Activated T-helper 17 cell treated with anti-CD3 and anti-CD28 coated beads, Interleukin-2, amount 50 U/mL, for 72 hours (primary cell): ENCODE measurements around the gene NRARP. TPM values are rescaled to one million over a fixed set of nuclear protein-coding genes. Genes with fewer than 3 reads are reported as not detected.
"Not testable (repeated sequence)": the region's sequence is repeated elsewhere in the genome, so short reads cannot be mapped to it uniquely, and the experiment has no call there.

Experiments used
- ATAC-seq: fragments of 150-1000 bp; cut with Tn5 transposase; replicated peaks from 2 replicates; pipeline ENCODE4 v1.10.0; 2021; ENCODE audit warnings: mild to moderate bottlenecking, moderate library complexity
- H3K27ac Mint-ChIP-seq: one replicate; pipeline ENCODE4 v1.8.0; 2022; ENCODE audit warnings: mixed read lengths
- H3K27me3 Mint-ChIP-seq: one replicate; pipeline ENCODE4 v1.8.0; 2022; ENCODE audit warnings: mixed read lengths
- H3K36me3 Mint-ChIP-seq: one replicate; pipeline ENCODE4 v1.8.0; 2022; ENCODE audit warnings: low read depth, mild to moderate bottlenecking, mixed read lengths
- H3K4me1 Mint-ChIP-seq: one replicate; pipeline ENCODE4 v1.8.0; 2022; ENCODE audit warnings: mixed read lengths
- H3K4me3 Mint-ChIP-seq: one replicate; pipeline ENCODE4 v1.8.0; 2022; ENCODE audit warnings: mild to moderate bottlenecking, mixed read lengths
- H3K9me3 Mint-ChIP-seq: one replicate; pipeline ENCODE4 v1.8.0; 2022; ENCODE audit warnings: mixed read lengths
- total RNA-seq, 2 donors: library from RNA; stranded (reverse); gene quantifications; one replicate each; pipeline ENCODE4 v1.2.3, GENCODE V29; 2022

NRARP gene
- under 1 TPM; 0.66 to 0.86 TPM for total RNA-seq

- Mint-ChIP-seq H3K4me1 (no peaks in the 10 kb centered on the region), H3K27ac (no peak within 1 kb of the TSS), H3K9me3 (no peaks in the 10 kb centered on the region), H3K4me3 (peak within 1 kb of the TSS; percentile 68), H3K36me3 (no peaks in the 10 kb centered on the region), H3K27me3 (peaks cover 6% of the 10 kb centered on the region)
- peak; percentile 81 for ATAC-seq
These were observed at the start of gene NRARP for GRCh38 chr9:137302118-137302448. NRARP (minus strand) TSS chr9:137302271; CDS start chr9:137301928, 343 bp downstream.

DNA sequence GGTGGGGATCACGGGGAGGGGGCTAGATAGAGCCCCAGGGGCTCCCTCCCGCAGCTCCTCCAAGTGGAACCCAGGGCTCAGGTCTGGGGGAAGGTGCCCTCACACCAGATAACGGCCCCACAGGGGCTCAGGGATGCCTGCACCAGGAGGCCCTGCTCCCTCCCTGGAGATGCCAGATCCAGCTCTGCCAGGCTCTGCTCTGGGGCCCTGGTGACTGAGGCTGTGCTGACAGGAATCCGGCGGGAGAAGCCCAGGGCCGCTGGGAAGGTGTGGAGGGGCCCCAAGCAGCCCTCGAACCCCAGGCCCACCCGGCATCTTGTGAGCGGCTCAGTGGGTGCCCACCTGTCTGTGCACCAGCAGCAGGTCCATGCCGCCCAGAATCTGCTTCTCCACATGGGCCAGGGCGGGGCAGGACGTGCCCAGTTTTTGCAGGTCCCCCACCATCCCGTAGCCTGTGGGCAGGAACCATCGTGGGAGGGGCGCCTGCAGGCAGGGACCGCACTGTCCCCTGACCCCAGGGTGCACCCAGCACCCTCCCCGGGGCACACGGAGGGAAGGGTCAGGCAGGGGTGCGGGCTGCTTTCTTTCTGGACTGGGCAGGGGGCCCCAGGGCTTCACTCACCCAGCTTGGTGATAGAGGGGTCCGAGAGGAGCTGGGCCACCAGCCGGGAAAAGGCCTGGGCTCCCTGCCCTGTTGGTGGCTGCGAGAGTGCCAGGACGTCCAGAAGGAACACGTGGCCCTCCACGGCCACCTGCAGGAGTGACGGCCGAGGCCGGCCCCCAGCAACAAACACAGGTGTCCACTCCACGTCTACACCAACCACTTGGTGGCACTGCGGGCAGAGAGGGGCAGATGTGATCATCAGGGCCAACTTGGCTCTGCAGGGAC is 48.9 kb upstream of the NRARP start:
- H3K27me3 Mint-ChIP-seq = no peaks in the 10 kb centered on the region
- no peaks in the 10 kb centered on the region for H3K4me1 Mint-ChIP-seq
- no peaks in the 10 kb centered on the region for H3K36me3 Mint-ChIP-seq
- no peak overlapping the region for H3K27ac Mint-ChIP-seq
- no peaks in the 10 kb centered on the region for H3K9me3 Mint-ChIP-seq
- ATAC-seq = no peak
- no peak overlapping the region for H3K4me3 Mint-ChIP-seq

- Mint-ChIP-seq H3K4me1 (no peaks in the 10 kb centered on the region), H3K9me3 (no peaks in the 10 kb centered on the region), H3K27ac (no peak overlapping the region), H3K27me3 (no peaks in the 10 kb centered on the region), H3K4me3 (no peak overlapping the region), H3K36me3 (no peaks in the 10 kb centered on the region)
- no peak for ATAC-seq
These were observed 47.5 kb upstream of the NRARP start for GRCh38 chr9:137349471-137350033.

DNA sequence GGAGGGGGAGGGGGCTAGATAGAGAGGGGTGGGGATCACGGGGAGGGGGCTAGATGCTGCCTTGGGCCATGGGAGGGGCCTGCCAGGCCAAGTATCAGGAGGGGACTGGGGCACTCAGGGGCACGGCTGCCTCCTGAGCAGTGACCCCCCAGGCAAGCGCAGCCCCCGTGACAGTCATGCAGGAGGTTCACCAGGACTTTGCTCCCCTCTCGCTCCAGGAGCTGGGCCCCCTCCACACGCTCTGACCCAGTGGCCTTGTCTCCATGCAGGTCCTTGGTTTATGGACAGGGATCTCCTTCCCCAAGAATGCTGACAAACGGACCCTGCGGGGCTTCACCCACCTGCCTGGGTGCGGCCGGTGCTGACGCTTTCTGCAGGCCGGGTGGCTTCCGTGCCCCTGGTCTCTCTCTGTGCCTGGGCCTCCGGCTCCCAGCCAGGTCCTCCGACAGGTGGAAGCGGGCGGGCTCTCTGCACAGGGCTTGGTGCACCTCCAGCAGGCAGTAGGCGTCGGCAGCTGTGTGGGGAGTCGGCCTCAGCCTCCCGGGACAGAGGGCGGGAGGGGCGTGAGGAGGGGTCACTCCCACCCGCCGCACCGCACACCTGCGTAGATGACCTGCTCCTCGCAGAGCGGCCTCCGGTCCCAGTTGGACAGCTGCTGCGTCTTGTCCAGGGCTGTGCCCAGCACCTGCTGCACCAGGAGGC is 46.8 kb upstream of the NRARP start:
- no peaks in the 10 kb centered on the region for H3K36me3 Mint-ChIP-seq
- ATAC-seq = no peak
- H3K9me3 Mint-ChIP-seq = no peaks in the 10 kb centered on the region
- H3K27me3 Mint-ChIP-seq = no peaks in the 10 kb centered on the region
- no peak overlapping the region for H3K4me3 Mint-ChIP-seq
- no peak overlapping the region for H3K27ac Mint-ChIP-seq
- H3K4me1 Mint-ChIP-seq = no peaks in the 10 kb centered on the region

- ATAC-seq = no peak
- Mint-ChIP-seq H3K4me3 (no peak overlapping the region), H3K4me1 (no peaks in the 10 kb centered on the region), H3K36me3 (no peaks in the 10 kb centered on the region), H3K27ac (no peak overlapping the region), H3K9me3 (no peaks in the 10 kb centered on the region), H3K27me3 (no peaks in the 10 kb centered on the region)
These were observed 45.9 kb upstream of the NRARP start for GRCh38 chr9:137347928-137348327.

DNA sequence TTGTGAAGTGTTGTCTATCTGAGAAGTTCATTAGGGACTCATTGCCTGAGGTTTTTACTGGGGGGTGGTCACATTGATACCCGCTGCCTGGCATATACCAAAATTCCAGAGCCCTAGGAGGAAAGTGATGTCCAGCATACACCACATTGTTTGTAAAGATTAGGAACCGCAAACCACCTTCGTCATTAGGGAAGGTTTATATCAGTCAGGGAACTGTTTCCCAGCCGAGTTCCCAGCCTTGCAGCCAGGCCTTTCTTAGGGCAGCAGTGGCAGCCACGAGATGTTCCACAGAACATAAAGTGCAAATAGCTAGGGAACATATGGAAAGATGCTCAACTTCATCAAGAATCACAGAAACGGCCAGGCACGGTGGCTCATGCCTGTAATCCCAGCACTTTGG is 40.4 kb upstream of the NRARP start:
- no peak for ATAC-seq
- H3K4me3 Mint-ChIP-seq = no peak overlapping the region
- no peak overlapping the region for H3K27ac Mint-ChIP-seq
- no peaks in the 10 kb centered on the region for H3K27me3 Mint-ChIP-seq
- H3K36me3 Mint-ChIP-seq = no peaks in the 10 kb centered on the region
- no peaks in the 10 kb centered on the region for H3K9me3 Mint-ChIP-seq
- no peaks in the 10 kb centered on the region for H3K4me1 Mint-ChIP-seq

DNA sequence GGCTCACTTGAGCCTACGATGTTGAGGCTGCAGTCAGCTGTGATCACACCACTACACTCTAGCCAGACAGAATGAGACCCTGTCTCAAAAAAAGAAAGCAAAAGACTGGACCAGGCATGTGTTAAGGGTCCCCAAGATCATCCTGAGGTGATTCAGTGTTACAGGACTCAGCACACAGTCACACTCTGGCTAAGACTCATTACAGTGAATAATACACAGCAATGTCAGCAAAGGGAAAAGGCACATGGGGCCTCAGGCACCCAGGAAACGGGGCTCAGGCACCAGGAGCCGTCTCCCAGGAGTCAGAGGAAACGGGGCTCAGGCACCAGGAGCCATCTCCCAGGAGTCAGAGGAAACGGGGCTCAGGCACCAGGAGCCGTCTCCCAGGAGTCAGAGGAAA is 39.2 kb upstream of the NRARP start:
- Mint-ChIP-seq H3K36me3 (no peaks in the 10 kb centered on the region), H3K27me3 (no peaks in the 10 kb centered on the region), H3K9me3 (no peaks in the 10 kb centered on the region), H3K4me3 (no peak overlapping the region), H3K4me1 (no peaks in the 10 kb centered on the region), H3K27ac (no peak overlapping the region)
- ATAC-seq = no peak

DNA sequence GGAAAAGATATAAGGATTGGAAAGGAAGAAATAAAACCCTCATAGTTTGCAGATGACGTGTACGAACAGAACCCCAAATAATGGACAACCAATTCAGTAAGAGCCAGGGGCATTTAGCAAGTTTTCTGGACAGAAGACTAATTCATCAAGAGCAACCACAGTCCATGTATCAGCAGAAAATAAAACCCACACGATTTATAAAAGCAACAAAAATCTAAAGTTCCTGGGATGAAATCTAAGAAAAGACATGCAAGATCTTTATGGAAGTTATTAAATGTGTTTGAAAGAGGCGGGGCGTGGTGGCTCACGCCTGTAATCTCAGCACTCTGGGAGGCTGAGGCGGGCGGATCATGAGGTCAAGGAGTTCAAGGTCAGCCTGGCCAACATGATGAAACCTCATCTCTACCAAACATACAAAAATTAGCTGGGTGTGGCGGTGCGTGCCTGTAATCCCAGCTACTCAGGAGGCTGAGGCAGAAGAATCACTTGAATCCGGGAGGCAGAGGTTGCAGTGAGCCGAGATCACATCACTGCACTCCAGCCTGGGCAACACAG is 37.9 kb upstream of the NRARP start:
- not testable (repeated sequence) for H3K4me1 Mint-ChIP-seq, H3K27ac Mint-ChIP-seq, H3K4me3 Mint-ChIP-seq, H3K27me3 Mint-ChIP-seq, H3K9me3 Mint-ChIP-seq, H3K36me3 Mint-ChIP-seq, ATAC-seq

DNA sequence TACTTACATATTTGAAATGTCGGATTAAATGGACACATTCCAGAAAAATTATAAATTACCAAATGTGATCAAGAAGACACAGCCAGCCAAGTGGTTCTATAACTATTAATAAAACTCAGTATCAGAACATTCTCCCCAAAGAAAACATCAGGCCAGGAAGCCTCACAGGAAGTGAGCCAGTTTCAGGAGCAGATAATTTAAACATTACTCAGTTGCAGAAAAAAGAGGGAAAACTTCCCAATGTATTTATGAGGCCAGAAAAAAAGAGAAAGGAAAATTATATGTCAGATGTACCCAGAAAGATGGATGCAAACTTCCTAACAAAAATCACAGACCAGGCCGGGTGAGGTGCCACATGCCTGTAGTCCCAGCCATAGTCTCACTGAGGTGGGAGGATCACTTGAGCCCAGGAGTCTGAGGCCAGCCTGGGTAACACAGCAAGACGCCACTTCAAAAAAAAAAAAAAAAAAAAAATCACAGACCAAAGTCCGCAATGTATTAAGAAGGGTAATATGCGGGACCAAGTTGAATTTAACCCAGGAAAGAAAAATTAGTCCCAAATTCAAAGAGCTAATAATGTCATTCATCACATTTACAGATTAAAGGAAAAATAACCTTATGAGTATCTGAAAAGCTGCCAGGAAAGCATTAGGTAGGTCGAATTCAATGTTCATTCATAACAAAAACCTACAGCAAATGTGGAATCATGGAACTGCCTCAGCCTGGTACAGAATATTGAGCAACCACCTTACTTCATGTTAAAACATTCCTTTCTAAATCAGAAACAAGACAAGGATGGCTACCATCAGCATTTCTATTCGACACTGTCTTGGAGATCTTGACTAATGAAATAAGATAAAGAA is 37.2 kb upstream of the NRARP start:
- no peaks in the 10 kb centered on the region for H3K36me3 Mint-ChIP-seq
- H3K27me3 Mint-ChIP-seq = no peaks in the 10 kb centered on the region
- ATAC-seq = no peak

DNA sequence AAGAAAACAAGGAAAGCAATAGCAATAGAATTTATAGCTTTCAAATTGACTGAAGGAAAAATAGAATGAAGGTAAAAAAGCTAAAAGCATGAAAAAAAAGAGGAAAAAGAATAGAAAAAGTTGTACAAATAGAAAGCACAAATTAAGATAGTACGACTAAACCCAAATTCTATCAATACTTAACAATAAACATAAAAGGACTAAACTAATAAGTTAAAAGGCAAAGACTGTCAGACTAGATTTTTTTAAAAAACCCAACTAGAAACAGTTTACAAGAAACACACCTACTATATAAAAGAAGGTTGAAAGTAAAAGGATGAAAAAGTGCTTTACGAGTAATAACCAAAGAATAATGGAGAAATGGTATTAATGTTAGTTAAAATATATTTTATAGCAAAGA is 34.7 kb upstream of the NRARP start:
- Mint-ChIP-seq H3K9me3 (no peaks in the 10 kb centered on the region), H3K27ac (no peak overlapping the region), H3K27me3 (no peaks in the 10 kb centered on the region), H3K36me3 (no peaks in the 10 kb centered on the region), H3K4me3 (no peak overlapping the region), H3K4me1 (no peaks in the 10 kb centered on the region)
- no peak for ATAC-seq

More for the DNA sequence above, 37.2 kb upstream of the NRARP start:
- no peaks in the 10 kb centered on the region for H3K4me1 Mint-ChIP-seq
- no peak overlapping the region for H3K27ac Mint-ChIP-seq
- no peaks in the 10 kb centered on the region for H3K9me3 Mint-ChIP-seq
- no peak overlapping the region for H3K4me3 Mint-ChIP-seq

DNA sequence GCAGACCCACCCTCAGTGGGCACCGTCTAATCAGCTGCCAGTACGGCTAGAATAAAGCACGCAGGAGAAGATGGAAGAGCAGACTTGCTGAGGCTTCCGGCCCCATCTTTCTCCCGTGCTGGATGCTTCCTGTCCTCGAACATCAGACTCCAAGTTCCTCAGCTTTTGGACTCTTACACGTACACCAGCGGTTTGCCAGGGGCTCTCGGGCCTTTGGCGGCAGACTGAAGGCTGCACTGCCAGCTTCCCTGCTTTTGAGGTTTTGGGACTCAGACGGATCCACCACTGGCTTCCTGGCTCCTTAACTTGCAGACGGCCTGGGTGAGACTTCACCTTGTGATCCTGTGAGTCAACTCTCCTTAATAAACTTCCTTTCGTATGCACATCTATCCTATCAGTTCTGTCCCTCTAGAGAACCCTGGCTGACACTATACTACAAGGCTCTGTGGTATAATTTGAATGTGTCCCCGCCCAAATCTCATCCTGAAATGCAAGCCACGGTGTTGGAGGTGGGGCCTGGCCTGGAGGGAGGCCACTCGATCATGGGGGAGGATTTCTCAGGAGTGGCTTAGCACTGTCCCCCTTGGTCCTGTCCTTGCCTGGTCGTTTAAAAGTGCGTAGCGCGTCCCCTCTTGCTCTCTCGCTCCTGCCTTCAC is 31.1 kb upstream of the NRARP start:
- H3K4me1 Mint-ChIP-seq = no peaks in the 10 kb centered on the region
- H3K36me3 Mint-ChIP-seq = peaks cover 3% of the 10 kb centered on the region
- no peaks in the 10 kb centered on the region for H3K27me3 Mint-ChIP-seq
- ATAC-seq = no peak
- H3K27ac Mint-ChIP-seq = no peak overlapping the region
- no peak overlapping the region for H3K4me3 Mint-ChIP-seq
- peaks cover 2% of the 10 kb centered on the region for H3K9me3 Mint-ChIP-seq

DNA sequence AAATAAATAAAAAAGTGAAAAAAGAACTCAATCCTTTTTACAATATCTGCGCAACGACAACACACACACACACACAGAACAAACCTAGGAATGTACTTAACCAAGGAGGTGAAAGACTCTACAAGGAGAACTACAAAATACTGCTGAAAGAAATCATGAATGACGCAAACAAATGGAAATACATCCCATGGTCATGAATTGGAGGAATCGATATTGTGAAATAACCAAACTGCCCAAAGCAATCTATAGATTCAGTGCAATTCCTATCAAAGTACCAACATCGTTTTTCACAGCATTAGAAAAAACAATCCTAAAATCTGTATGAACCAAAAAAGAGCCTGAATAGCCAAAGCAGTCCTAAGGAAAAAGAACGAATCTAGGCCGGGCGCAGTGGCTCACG is 29.9 kb upstream of the NRARP start:
- peaks cover 6% of the 10 kb centered on the region for H3K9me3 Mint-ChIP-seq
- peaks cover under 1% of the 10 kb centered on the region for H3K27me3 Mint-ChIP-seq
- H3K27ac Mint-ChIP-seq = no peak overlapping the region
- ATAC-seq = no peak
- no peak overlapping the region for H3K4me3 Mint-ChIP-seq
- peaks cover under 1% of the 10 kb centered on the region for H3K4me1 Mint-ChIP-seq
- peaks cover 9% of the 10 kb centered on the region for H3K36me3 Mint-ChIP-seq

- Mint-ChIP-seq H3K9me3 (peaks cover 9% of the 10 kb centered on the region), H3K4me3 (no peak overlapping the region), H3K27ac (no peak overlapping the region), H3K4me1 (peaks cover 5% of the 10 kb centered on the region), H3K36me3 (peaks cover 9% of the 10 kb centered on the region), H3K27me3 (peaks cover 10% of the 10 kb centered on the region)
- no peak for ATAC-seq
These were observed 28.6 kb upstream of the NRARP start for GRCh38 chr9:137330689-137331088.

GRCh38 chr9:137329590-137329989 is 27.5 kb upstream of the NRARP start:
- not testable (repeated sequence) for H3K36me3 Mint-ChIP-seq, H3K4me1 Mint-ChIP-seq, H3K4me3 Mint-ChIP-seq, H3K27ac Mint-ChIP-seq, ATAC-seq, H3K9me3 Mint-ChIP-seq
- peaks cover 13% of the 10 kb centered on the region for H3K27me3 Mint-ChIP-seq
